NCI-H2171 (cell line): ENCODE measurements around the gene SH3BP5L.
"Not testable (repeated sequence)": the region's sequence is repeated elsewhere in the genome, so short reads cannot be mapped to it uniquely, and the experiment has no call there.

ENCODE experiments used
- DNase-seq: peaks from one replicate; lab custom pipeline; 2025; lab: John Stamatoyannopoulos, UW

Gene SH3BP5L

GRCh38 chr1:248850536-248851251, 25.0 kb upstream of the SH3BP5L start:
- DNase-seq, result no peak

- no peak for DNase-seq
Measured at GRCh38 chr1:248850124-248850523, 24.4 kb upstream of the SH3BP5L start.

- DNase-seq, result no peak
Measured at GRCh38 chr1:248849637-248850036, 23.9 kb upstream of the SH3BP5L start.

- no peak for DNase-seq
Measured at GRCh38 chr1:248849152-248849551, 23.4 kb upstream of the SH3BP5L start.

- DNase-seq, result no peak
Measured at GRCh38 chr1:248848602-248849001, 22.9 kb upstream of the SH3BP5L start.

- DNase-seq, result no peak
Measured at GRCh38 chr1:248847956-248848561, 22.3 kb upstream of the SH3BP5L start.

GRCh38 chr1:248847181-248847955, 21.7 kb upstream of the SH3BP5L start:
- no peak for DNase-seq

- no peak for DNase-seq
Measured at GRCh38 chr1:248844526-248844925, 18.8 kb upstream of the SH3BP5L start.

GRCh38 chr1:248843687-248844086, 18.0 kb upstream of the SH3BP5L start:
- DNase-seq, result no peak

- no peak for DNase-seq
Measured at GRCh38 chr1:248842781-248843331, 17.1 kb upstream of the SH3BP5L start.

- DNase-seq, result no peak
Measured at GRCh38 chr1:248841702-248842395, 16.1 kb upstream of the SH3BP5L start.

- DNase-seq, result no peak
Measured at GRCh38 chr1:248840946-248841345, 15.2 kb upstream of the SH3BP5L start.

GRCh38 chr1:248839168-248839555, 13.4 kb upstream of the SH3BP5L start:
- DNase-seq, result no peak

- DNase-seq, result peak; percentile 78
Measured at GRCh38 chr1:248838357-248839167, 12.8 kb upstream of the SH3BP5L start.

- peak; percentile 94 for DNase-seq
Measured at GRCh38 chr1:248837781-248838356, 12.2 kb upstream of the SH3BP5L start, which contains the start of gene ZNF672. TSS of gene ZNF672 (plus strand) at chr1:248838224. CDS start at chr1:248847275, 9,051 bp downstream.

GRCh38 chr1:248837045-248837780, 11.5 kb upstream of the SH3BP5L start:
- no peak for DNase-seq

GRCh38 chr1:248834343-248834940, 8.7 kb upstream of the SH3BP5L start:
- DNase-seq, result no peak

GRCh38 chr1:248831842-248832241, 6.1 kb upstream of the SH3BP5L start:
- DNase-seq, result no peak

GRCh38 chr1:248830718-248831017, 5.0 kb upstream of the SH3BP5L start:
- not testable (repeated sequence) for DNase-seq

- DNase-seq, result no peak
Measured at GRCh38 chr1:248828845-248829244, 3.1 kb upstream of the SH3BP5L start.
